Activated T-cell treated with anti-CD3 and anti-CD28 coated beads, Interleukin-2, amount 50 U/mL, for 4 hours (primary cell): ENCODE data around the gene PDILT. TPM values are rescaled to one million over a fixed set of nuclear protein-coding genes. Genes with fewer than 3 reads are reported as not detected.

Experiments
- ATAC-seq, 2 donors: fragments of 200-7000 bp; cut with Tn5 transposase; one replicate each; pipeline ENCODE4 v1.10.0; 2021
- DNase-seq: peaks from one replicate; pipeline ENCODE4 v3.0.0-alpha.2; 2020
- H3K27me3 Mint-ChIP-seq: one replicate; pipeline ENCODE4 v1.8.0; 2021; ENCODE audit warnings: low read depth, mixed read lengths
- H3K36me3 Mint-ChIP-seq: one replicate; pipeline ENCODE4 v1.8.0; 2022; ENCODE audit warnings: mixed read lengths; ENCODE audit not compliant: insufficient read depth
- H3K4me1 Mint-ChIP-seq: one replicate; pipeline ENCODE4 v1.8.0; 2021; ENCODE audit warnings: low read depth, mixed read lengths
- H3K4me3 Mint-ChIP-seq: one replicate; pipeline ENCODE4 v1.8.0; 2021; ENCODE audit warnings: mild to moderate bottlenecking, moderate library complexity, mixed read lengths
- H3K9me3 Mint-ChIP-seq: one replicate; pipeline ENCODE4 v1.8.0; 2021; ENCODE audit warnings: mixed read lengths
- total RNA-seq, 3 donors: library from RNA; stranded (reverse); gene quantifications; one replicate each; pipeline ENCODE4 v1.2.1, GENCODE V29; 2021

Gene PDILT
- total RNA-seq, 3 donors from 2014 or later: not detected

GRCh38 chr16:20393801-20394577 lies 10.5 kb downstream of the PDILT start:
- H3K9me3 Mint-ChIP-seq: no peaks in the 10 kb centered on the region
- H3K4me1 Mint-ChIP-seq: no peaks in the 10 kb centered on the region
- no peaks in the 10 kb centered on the region for H3K27me3 Mint-ChIP-seq
- H3K4me3 Mint-ChIP-seq: no peak overlapping the region
- no peak for ATAC-seq
- no peaks in the 10 kb centered on the region for H3K36me3 Mint-ChIP-seq
- no peak for DNase-seq

GRCh38 chr16:20391045-20391444 lies 13.5 kb downstream of the PDILT start:
- no peaks in the 10 kb centered on the region for H3K36me3 Mint-ChIP-seq
- H3K4me3 Mint-ChIP-seq: no peak overlapping the region
- H3K27me3 Mint-ChIP-seq: peaks cover 9% of the 10 kb centered on the region
- H3K9me3 Mint-ChIP-seq: no peaks in the 10 kb centered on the region
- ATAC-seq: no peak
- H3K4me1 Mint-ChIP-seq: no peaks in the 10 kb centered on the region
- DNase-seq: no peak

- Mint-ChIP-seq H3K27me3 (peaks cover 9% of the 10 kb centered on the region), H3K36me3 (no peaks in the 10 kb centered on the region), H3K9me3 (no peaks in the 10 kb centered on the region), H3K4me3 (no peak overlapping the region), H3K4me1 (no peaks in the 10 kb centered on the region)
- DNase-seq (no peak), ATAC-seq (no peak)
Measured at GRCh38 chr16:20388854-20389253, 15.7 kb downstream of the PDILT start.

GRCh38 chr16:20387978-20388377 lies 16.6 kb downstream of the PDILT start:
- no peak overlapping the region for H3K4me3 Mint-ChIP-seq
- H3K27me3 Mint-ChIP-seq: peaks cover 9% of the 10 kb centered on the region
- ATAC-seq: no peak
- H3K9me3 Mint-ChIP-seq: no peaks in the 10 kb centered on the region
- H3K4me1 Mint-ChIP-seq: no peaks in the 10 kb centered on the region
- no peaks in the 10 kb centered on the region for H3K36me3 Mint-ChIP-seq
- DNase-seq: no peak

GRCh38 chr16:20385844-20386832 lies 18.4 kb downstream of the PDILT start:
- ATAC-seq (no peak), DNase-seq (peak; percentile 44)
- Mint-ChIP-seq H3K4me3 (no peak overlapping the region), H3K4me1 (no peaks in the 10 kb centered on the region), H3K27me3 (peaks cover 9% of the 10 kb centered on the region), H3K36me3 (no peaks in the 10 kb centered on the region), H3K9me3 (no peaks in the 10 kb centered on the region)

GRCh38 chr16:20383106-20384029 lies 21.2 kb downstream of the PDILT start:
- no peaks in the 10 kb centered on the region for H3K4me1 Mint-ChIP-seq
- DNase-seq (peak; percentile 5), ATAC-seq (peak; percentile 69 to 78)
- no peaks in the 10 kb centered on the region for H3K9me3 Mint-ChIP-seq
- H3K4me3 Mint-ChIP-seq: no peak overlapping the region
- peaks cover 9% of the 10 kb centered on the region for H3K27me3 Mint-ChIP-seq
- H3K36me3 Mint-ChIP-seq: no peaks in the 10 kb centered on the region

DNA sequence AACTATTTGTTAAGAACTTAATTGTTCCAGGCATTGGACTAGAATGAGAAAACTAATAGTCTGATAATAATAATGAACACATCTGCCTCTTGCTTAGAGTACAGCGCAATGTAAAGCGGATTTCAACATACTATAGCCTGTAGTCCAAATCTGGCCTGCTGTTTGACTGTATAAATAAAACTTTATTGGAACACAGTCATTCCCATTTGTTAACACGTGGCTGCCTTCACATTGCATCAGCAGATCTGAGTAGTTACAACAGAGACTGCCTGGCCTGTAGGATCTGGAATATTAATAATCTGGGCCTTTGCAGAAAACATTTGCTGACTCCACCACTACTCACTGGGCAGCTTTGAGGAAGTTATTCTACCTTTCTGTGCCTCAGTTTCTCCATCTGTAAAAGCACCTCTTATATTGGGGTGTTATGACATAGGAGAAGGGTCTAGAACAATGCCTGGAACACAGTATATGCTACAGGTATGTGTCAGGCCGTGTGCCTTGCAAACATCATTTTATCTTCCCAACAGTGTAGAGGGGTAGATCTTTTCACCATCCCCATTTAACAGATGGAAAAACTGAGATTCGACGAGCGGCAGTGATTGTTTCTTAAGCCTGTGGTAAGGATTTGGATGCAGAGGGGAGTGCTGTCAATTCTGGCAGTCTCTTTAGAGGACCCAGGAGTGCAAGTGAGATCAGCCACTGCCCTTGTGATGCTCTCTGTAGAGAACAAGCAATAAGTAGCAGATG lies 22.2 kb downstream of the PDILT start:
- Mint-ChIP-seq H3K36me3 (no peaks in the 10 kb centered on the region), H3K27me3 (peaks cover 9% of the 10 kb centered on the region), H3K4me3 (no peak overlapping the region), H3K9me3 (no peaks in the 10 kb centered on the region), H3K4me1 (no peaks in the 10 kb centered on the region)
- DNase-seq (no peak), ATAC-seq (no peak)

DNA sequence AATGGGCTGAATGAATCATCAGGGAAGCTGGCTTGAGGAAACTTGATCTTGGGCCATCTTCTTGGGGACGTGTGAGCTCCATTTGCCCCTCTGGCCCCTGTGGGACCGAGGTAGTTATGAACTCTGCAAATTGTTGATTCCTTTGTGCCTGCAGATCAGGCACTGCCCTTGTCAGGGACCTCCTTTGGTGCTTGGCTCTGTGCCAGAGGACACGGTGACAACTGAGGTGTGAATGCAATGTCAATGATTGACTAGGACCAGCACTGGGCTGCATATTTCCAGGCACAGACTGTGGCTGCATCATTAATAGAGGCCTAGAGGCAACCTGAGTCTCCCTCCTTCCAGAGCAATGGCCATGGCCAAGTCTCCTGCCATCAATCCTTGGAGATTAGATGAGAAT lies 23.8 kb downstream of the PDILT start:
- Mint-ChIP-seq H3K9me3 (no peaks in the 10 kb centered on the region), H3K36me3 (no peaks in the 10 kb centered on the region), H3K27me3 (peaks cover 5% of the 10 kb centered on the region), H3K4me3 (no peak overlapping the region), H3K4me1 (no peaks in the 10 kb centered on the region)
- DNase-seq: no peak
- no peak for ATAC-seq

DNA sequence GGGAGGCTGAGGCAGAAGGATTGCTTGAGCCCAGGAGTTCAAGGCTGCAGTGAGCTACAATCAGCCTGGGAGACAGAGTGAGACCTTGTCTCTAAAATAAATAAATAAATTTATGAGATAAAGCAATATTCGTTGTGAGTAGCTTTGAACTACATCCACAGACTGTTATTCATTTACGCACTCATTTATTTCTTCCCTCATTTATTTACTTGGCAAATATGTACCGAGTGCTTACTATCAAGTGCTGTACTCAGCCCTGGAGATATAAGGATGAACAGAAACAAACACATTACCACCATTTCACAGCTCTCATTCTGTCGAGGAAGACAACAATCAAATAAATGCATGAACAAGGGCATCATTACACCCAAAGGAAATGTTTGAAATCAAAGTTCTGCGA lies 27.4 kb downstream of the PDILT start:
- no peaks in the 10 kb centered on the region for H3K9me3 Mint-ChIP-seq
- ATAC-seq (no peak), DNase-seq (no peak)
- H3K4me3 Mint-ChIP-seq: no peak overlapping the region
- H3K4me1 Mint-ChIP-seq: no peaks in the 10 kb centered on the region
- H3K36me3 Mint-ChIP-seq: no peaks in the 10 kb centered on the region
- H3K27me3 Mint-ChIP-seq: peaks cover 7% of the 10 kb centered on the region

DNA sequence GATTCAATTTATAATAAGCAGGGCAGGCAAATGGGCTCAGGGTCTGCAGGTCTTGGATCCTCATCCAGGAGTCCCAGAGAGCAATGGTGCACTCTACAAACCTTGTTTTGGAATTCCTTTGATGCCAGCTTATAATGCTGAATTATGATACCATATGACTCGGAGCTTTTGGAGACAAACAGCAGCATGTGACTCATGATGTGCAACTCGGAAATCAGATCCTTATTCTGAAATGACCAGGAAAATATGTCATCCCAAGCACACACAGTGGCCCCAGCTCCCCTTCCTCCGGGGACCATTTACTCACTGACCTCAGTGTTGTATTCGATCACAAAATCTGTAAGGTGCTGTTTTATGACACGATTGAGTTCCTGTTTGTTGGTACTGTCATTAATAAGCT lies 31.8 kb downstream of the PDILT start:
- Mint-ChIP-seq H3K9me3 (no peaks in the 10 kb centered on the region), H3K36me3 (no peaks in the 10 kb centered on the region), H3K4me1 (no peaks in the 10 kb centered on the region), H3K4me3 (no peak overlapping the region), H3K27me3 (peaks cover 11% of the 10 kb centered on the region)
- DNase-seq (no peak), ATAC-seq (no peak)

GRCh38 chr16:20369452-20370054 lies 35.0 kb downstream of the PDILT start:
- Mint-ChIP-seq H3K36me3 (no peaks in the 10 kb centered on the region), H3K27me3 (peaks cover 10% of the 10 kb centered on the region), H3K4me1 (no peaks in the 10 kb centered on the region), H3K4me3 (no peak overlapping the region), H3K9me3 (no peaks in the 10 kb centered on the region)
- ATAC-seq: no peak
- no peak for DNase-seq

GRCh38 chr16:20364051-20364450 lies 40.5 kb downstream of the PDILT start:
- Mint-ChIP-seq H3K4me1 (no peaks in the 10 kb centered on the region), H3K27me3 (peaks cover 11% of the 10 kb centered on the region), H3K9me3 (no peaks in the 10 kb centered on the region), H3K4me3 (no peak overlapping the region), H3K36me3 (no peaks in the 10 kb centered on the region)
- ATAC-seq (no peak), DNase-seq (no peak)

- no peaks in the 10 kb centered on the region for H3K4me1 Mint-ChIP-seq
- no peaks in the 10 kb centered on the region for H3K9me3 Mint-ChIP-seq
- H3K27me3 Mint-ChIP-seq: peaks cover 11% of the 10 kb centered on the region
- DNase-seq (no peak), ATAC-seq (no peak)
- no peaks in the 10 kb centered on the region for H3K36me3 Mint-ChIP-seq
- H3K4me3 Mint-ChIP-seq: no peak overlapping the region
Measured at GRCh38 chr16:20363191-20363590, 41.3 kb downstream of the PDILT start.
